SK-N-SH (cell line): ENCODE data around the gene KCNB1. TPM values are rescaled to one million over a fixed set of nuclear protein-coding genes. Genes with fewer than 3 reads are reported as not detected.

Experiments used
- CTCF ChIA-PET: fragments of 300-600, 350-600 bp; formaldehyde crosslinking; extraction: SDS; loops from one replicate; lab custom pipeline; 2021; lab: Yijun Ruan, JAX
- POLR2A ChIA-PET: fragments of 350-600 bp; sonication (Branson Sonifier 250); formaldehyde crosslinking; extraction: SDS; loops from one replicate; lab custom pipeline; 2020; ENCODE audit warnings: antibody characterized with exemption, inconsistent platforms; lab: Yijun Ruan, JAX
- DNase-seq: peaks from one replicate; pipeline ENCODE4 v3.0.0; 2012
- H2AFZ ChIP-seq: fragments of 200-600 bp; sonication (generic); 2 replicates; pipeline ENCODE4 v1.8.1; 2016; ENCODE audit warnings: antibody characterized with exemption, mild to moderate bottlenecking, low read depth
- H3F3A ChIP-seq: fragments of 200-600 bp; sonication (generic); replicated peaks from 2 replicates; pipeline ENCODE3; 2016; ENCODE audit warnings: antibody characterized with exemption, mild to moderate bottlenecking; ENCODE audit not compliant: insufficient read depth
- H3K27ac ChIP-seq, 2 experiments: fragments of 200-500 bp in 1 of 2; fragments of 200-600 bp in 1 of 2; sonication (Bioruptor generic) in 1 of 2; sonication (generic), shearing (Covaris generic) in 1 of 2; 2 replicates each; pipeline versions ENCODE4 v1.5.1 to v1.6.1; 2014 to 2016; ENCODE audit warnings: low read depth in 2 of 2, inconsistent platforms in 1 of 2, low read length in 1 of 2, mild to moderate bottlenecking in 1 of 2, mixed read lengths in 1 of 2
- H3K27me3 ChIP-seq: fragments of 200-600 bp; sonication (generic), shearing (Covaris generic); 2 replicates; pipeline ENCODE4 v1.6.1; 2016; ENCODE audit warnings: mixed run types; ENCODE audit not compliant: insufficient read depth
- H3K36me3 ChIP-seq, 2 experiments: fragments of 200-500 bp in 1 of 2; fragments of 200-600 bp in 1 of 2; sonication (Bioruptor generic) in 1 of 2; sonication (generic) in 1 of 2; replicated peaks in 1 of 2; 2 replicates each; pipeline versions ENCODE3 to v1.5.1; 2014 to 2016; ENCODE audit warnings: low read length in 1 of 2, mild to moderate bottlenecking in 1 of 2; ENCODE audit not compliant: insufficient read depth in 2 of 2, control insufficient read depth in 1 of 2
- H3K4me1 ChIP-seq, 2 experiments: fragments of 200-500 bp in 1 of 2; fragments of 200-600 bp in 1 of 2; sonication (Bioruptor generic) in 1 of 2; sonication (generic), shearing (Covaris generic) in 1 of 2; 2 replicates each; pipeline versions ENCODE4 v1.5.1 to v1.6.1; 2014 to 2016; ENCODE audit warnings: low read depth in 1 of 2, low read length in 1 of 2, mixed run types in 1 of 2; ENCODE audit not compliant: insufficient read depth in 2 of 2, control insufficient read depth in 1 of 2
- H3K4me2 ChIP-seq: fragments of 200-600 bp; sonication (generic), shearing (Covaris generic); 2 replicates; pipeline ENCODE4 v1.6.1; 2017; ENCODE audit warnings: mixed run types
- H3K4me3 ChIP-seq, 2 experiments: fragments of 200-500 bp in 1 of 2; fragments of 200-600 bp in 1 of 2; sonication (Bioruptor generic) in 1 of 2; sonication (generic), shearing (Covaris generic) in 1 of 2; 2 replicates each; pipeline versions ENCODE4 v1.5.1 to v1.8.1; 2014 to 2016; ENCODE audit warnings: low read depth in 2 of 2, inconsistent platforms in 1 of 2, low read length in 1 of 2, mild to moderate bottlenecking in 1 of 2, mixed read lengths in 1 of 2, moderate library complexity in 1 of 2
- H3K79me2 ChIP-seq: fragments of 200-600 bp; sonication (generic); 2 replicates; pipeline ENCODE4 v1.8.1; 2017; ENCODE audit warnings: mild to moderate bottlenecking; ENCODE audit not compliant: insufficient read depth
- H3K9ac ChIP-seq: fragments of 200-600 bp; sonication (generic); 2 replicates; pipeline ENCODE4 v1.6.1; 2017; ENCODE audit warnings: mixed run types
- H3K9me2 ChIP-seq: fragments of 200-600 bp; sonication (generic); 2 replicates; pipeline ENCODE4 v1.6.1; 2017; ENCODE audit warnings: mixed run types
- H3K9me3 ChIP-seq: fragments of 200-600 bp; sonication (generic); 2 replicates; pipeline ENCODE4 v1.6.1; 2017; ENCODE audit warnings: mixed run types, mild to moderate bottlenecking, moderate library complexity
- H4K20me1 ChIP-seq: fragments of 200-600 bp; sonication (generic); 2 replicates; pipeline ENCODE4 v1.6.1; 2017; ENCODE audit warnings: mild to moderate bottlenecking, mixed run types; ENCODE audit not compliant: insufficient read depth
- CHD2 ChIP-seq: fragments of 150-350 bp; IDR thresholded peaks from 2 replicates; pipeline ENCODE4 v1.6.1; 2018; ENCODE audit warnings: low read length; ENCODE audit not compliant: partially characterized antibody
- ELF1 ChIP-seq: IDR thresholded peaks from 2 replicates; pipeline ENCODE4 v1.4.0; 2012
- EP300 ChIP-seq, 2 experiments: IDR thresholded peaks; 2 replicates each; pipeline versions ENCODE4 v1.4.0 to v1.6.1; 2012; ENCODE audit warnings: borderline replicate concordance in 1 of 2, low read depth in 1 of 2, low read length in 1 of 2
- EZH2phosphoT487 ChIP-seq: fragments of 200-600 bp; sonication (generic); IDR thresholded peaks from 2 replicates; pipeline ENCODE4 v1.6.1; 2017; ENCODE audit warnings: low read depth, mixed run types, mild to moderate bottlenecking, antibody characterized with exemption, moderate library complexity, borderline replicate concordance
- FOSL2 ChIP-seq: IDR thresholded peaks from 2 replicates; pipeline ENCODE4 v1.4.0; 2012; ENCODE audit warnings: low read depth, mild to moderate bottlenecking, moderate library complexity, borderline replicate concordance
- FOXM1 ChIP-seq: IDR thresholded peaks from 2 replicates; pipeline ENCODE4 v1.4.0; 2012; ENCODE audit warnings: low read depth, mild to moderate bottlenecking
- IRF3 ChIP-seq: fragments of 150-350 bp; IDR thresholded peaks from 2 replicates; pipeline ENCODE4 v1.6.1; 2016; ENCODE audit warnings: mild to moderate bottlenecking, low read depth, low read length
- MXI1 ChIP-seq: IDR thresholded peaks from 2 replicates; pipeline ENCODE4 v1.6.1; 2012; ENCODE audit warnings: mild to moderate bottlenecking, low read depth, low read length, improper control_type of control experiment
- NRF1 ChIP-seq: IDR thresholded peaks from 2 replicates; pipeline ENCODE4 v1.6.1; 2012; ENCODE audit warnings: low read depth, mild to moderate bottlenecking, low read length
- PBX3 ChIP-seq: IDR thresholded peaks from 2 replicates; pipeline ENCODE4; 2012
- POLR2AphosphoS5 ChIP-seq: IDR thresholded peaks from 2 replicates; pipeline ENCODE4 v1.6.1; 2012; ENCODE audit warnings: low read depth, low read length
- RAD21 ChIP-seq: IDR thresholded peaks from 2 replicates; pipeline ENCODE4 v1.6.1; 2012; ENCODE audit warnings: mild to moderate bottlenecking, low read length
- RCOR1 ChIP-seq: fragments of 150-350 bp; IDR thresholded peaks from 2 replicates; pipeline ENCODE4 v1.6.1; 2017; ENCODE audit warnings: antibody characterized with exemption, low read length
- TAF1 ChIP-seq: IDR thresholded peaks from 2 replicates; pipeline ENCODE4 v1.6.1; 2012; ENCODE audit warnings: low read depth, mild to moderate bottlenecking, low read length, moderate library complexity, borderline replicate concordance
- TEAD4 ChIP-seq: IDR thresholded peaks from 2 replicates; pipeline ENCODE4 v1.4.0; 2012; ENCODE audit warnings: mild to moderate bottlenecking, borderline replicate concordance; ENCODE audit not compliant: insufficient read depth
- YY1 ChIP-seq: IDR thresholded peaks from 2 replicates; pipeline ENCODE4 v1.4.0; 2012; ENCODE audit warnings: low read depth, mild to moderate bottlenecking
- WGBS: methylation state at CpG from one replicate; pipeline ENCODE4 v1.1.6; 2017; ENCODE audit warnings: low lambda C conversion rate; 5-methylcytosine and 5-hydroxymethylcytosine counted together
- polyA plus RNA-seq, 3 experiments: library from polyadenylated mRNA; depleted of rRNA; stranded (reverse); fragments of >200 nt; gene quantifications; 2 replicates each; pipeline ENCODE4 v1.2.3, GENCODE V29; 2012
- TF ChIP-seq, protein P1 (sequence below): IDR thresholded peaks from 2 replicates; pipeline ENCODE4 v1.4.0; 2012; ENCODE audit warnings: low read depth, borderline replicate concordance
- TF ChIP-seq, protein P2 (sequence below): IDR thresholded peaks from 2 replicates; pipeline ENCODE4 v1.4.0; 2012; ENCODE audit warnings: low read depth

The KCNB1 gene
- polyA plus RNA-seq, 1 of the 3 experiments (the other 2 are of a cell fraction), result 0.82 TPM

- POLR2A ChIA-PET, result no interaction called here
- no peaks in the 10 kb centered on the region for H3K36me3 ChIP-seq
- no peak for DNase-seq
- no peaks in the 10 kb centered on the region for H3F3A ChIP-seq
- no peaks in the 10 kb centered on the region for H3K9me3 ChIP-seq
- peaks cover under 1% of the 10 kb centered on the region; the same call in 1 of the 2 replicates for H3K27me3 ChIP-seq
- no peak overlapping the region for H3K4me2 ChIP-seq
- no peaks in the 10 kb centered on the region for H3K9me2 ChIP-seq
- no peak overlapping the region for H3K27ac ChIP-seq
- no peaks in the 10 kb centered on the region for H4K20me1 ChIP-seq
- peaks cover 0 to 14% of the 10 kb centered on the region in 2 experiments; a peak in 2 of 4 replicates for H3K4me1 ChIP-seq
- H3K9ac ChIP-seq, result no peak overlapping the region
- CTCF ChIA-PET, result interaction anchor here (0.6 to 2.6 kb wide), 3 partner anchors 23 to 122 kb away, joined by 3 to 13 read pairs (median 4); no protein-coding TSS in a partner anchor
- TF ChIP-seq EP300 (IDR thresholded peaks at IDR 0.05; ENCODE audit: borderline replicate concordance in 1 of 2, low read depth in 1 of 2, low read length in 1 of 2), result no peak
- no peak for TF ChIP-seq YY1
- TF ChIP-seq TEAD4, result no peak
- H3K4me3 ChIP-seq, result no peak overlapping the region
- H2AFZ ChIP-seq, result no peak overlapping the region
- no peaks in the 10 kb centered on the region for H3K79me2 ChIP-seq
- WGBS, result 75% methylated on average over 4 of the region's 4 CpGs
These were observed 120.4 kb downstream of the KCNB1 start for GRCh38 chr20:49361862-49362660.

GRCh38 chr20:49360242-49360968, 122.1 kb downstream of the KCNB1 start:
- H3K4me1 ChIP-seq, result peaks cover 0 to under 1% of the 10 kb centered on the region in 2 experiments; a peak in 1 of 4 replicates
- no peak overlapping the region for H3K27ac ChIP-seq
- no peaks in the 10 kb centered on the region for H3F3A ChIP-seq
- H3K36me3 ChIP-seq, result no peaks in the 10 kb centered on the region
- H3K9me2 ChIP-seq, result no peaks in the 10 kb centered on the region
- TF ChIP-seq EZH2phosphoT487 (no peak), NRF1 (no peak), MXI1 (no peak), FOSL2 (no peak), IRF3 (no peak), EP300 (IDR thresholded peaks at IDR 0.05; ENCODE audit: borderline replicate concordance in 1 of 2, low read depth in 1 of 2, low read length in 1 of 2) (no peak), CHD2 (no peak), POLR2AphosphoS5 (no peak), PBX3 (no peak), ELF1 (no peak), TAF1 (no peak), RAD21 (no peak), RCOR1 (no peak), FOXM1 (no peak)
- TF ChIP-seq, protein P1, sequence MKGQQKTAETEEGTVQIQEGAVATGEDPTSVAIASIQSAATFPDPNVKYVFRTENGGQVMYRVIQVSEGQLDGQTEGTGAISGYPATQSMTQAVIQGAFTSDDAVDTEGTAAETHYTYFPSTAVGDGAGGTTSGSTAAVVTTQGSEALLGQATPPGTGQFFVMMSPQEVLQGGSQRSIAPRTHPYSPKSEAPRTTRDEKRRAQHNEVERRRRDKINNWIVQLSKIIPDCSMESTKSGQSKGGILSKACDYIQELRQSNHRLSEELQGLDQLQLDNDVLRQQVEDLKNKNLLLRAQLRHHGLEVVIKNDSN, result no peak
- TF ChIP-seq, protein P2, sequence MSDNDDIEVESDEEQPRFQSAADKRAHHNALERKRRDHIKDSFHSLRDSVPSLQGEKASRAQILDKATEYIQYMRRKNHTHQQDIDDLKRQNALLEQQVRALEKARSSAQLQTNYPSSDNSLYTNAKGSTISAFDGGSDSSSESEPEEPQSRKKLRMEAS, result no peak
- TF ChIP-seq, all 33 proteins: peak for 0
- Histone ChIP-seq H3K9me3 (no peaks in the 10 kb centered on the region), H4K20me1 (no peaks in the 10 kb centered on the region), H3K79me2 (no peaks in the 10 kb centered on the region), H3K9ac (no peak overlapping the region), H3K27me3 (no peaks in the 10 kb centered on the region), H3K4me2 (no peak overlapping the region), H2AFZ (no peak overlapping the region), H3K4me3 (no peak overlapping the region)
- WGBS, result 61% methylated on average over 6 of the region's 6 CpGs
- ChIA-PET POLR2A (no interaction called here), CTCF (interaction anchor here (0.6 to 0.8 kb wide), 2 partner anchors 64 to 147 kb away, joined by 3 to 4 read pairs; no protein-coding TSS in a partner anchor)
- no peak for DNase-seq
